Measurements from ENCODE around the gene DNASE2.

Gene DNASE2

GRCh38 chr19:12828494-12828893, 52.8 kb downstream of the DNASE2 start:
- DNase-seq, result peak; percentile 83

- DNase-seq, result no peak
Measured at GRCh38 chr19:12825254-12826131, 55.8 kb downstream of the DNASE2 start.
